ENCODE measurements around the gene ABTB2.

ABTB2 gene

DNA sequence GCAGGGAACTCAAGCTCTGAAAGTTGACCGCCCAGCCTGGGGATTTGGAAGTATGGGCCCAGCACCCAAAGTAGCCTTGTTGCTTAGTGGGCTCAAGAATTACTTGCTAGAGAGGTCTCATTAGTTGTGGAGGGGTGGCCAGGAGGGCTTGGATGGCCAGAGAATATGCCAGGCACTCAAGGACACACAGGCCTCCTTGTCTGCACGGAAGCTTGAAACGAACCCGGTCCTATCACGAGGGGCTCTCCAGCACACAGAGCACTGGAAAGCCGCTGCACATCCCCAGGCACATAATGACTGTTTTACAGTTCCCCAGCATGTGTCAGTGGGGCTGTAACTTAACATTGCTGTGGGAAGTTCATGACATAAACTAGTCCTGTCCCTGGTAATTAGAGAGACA is 196.4 kb downstream of the ABTB2 start:
- DNase-seq, result no peak

DNA sequence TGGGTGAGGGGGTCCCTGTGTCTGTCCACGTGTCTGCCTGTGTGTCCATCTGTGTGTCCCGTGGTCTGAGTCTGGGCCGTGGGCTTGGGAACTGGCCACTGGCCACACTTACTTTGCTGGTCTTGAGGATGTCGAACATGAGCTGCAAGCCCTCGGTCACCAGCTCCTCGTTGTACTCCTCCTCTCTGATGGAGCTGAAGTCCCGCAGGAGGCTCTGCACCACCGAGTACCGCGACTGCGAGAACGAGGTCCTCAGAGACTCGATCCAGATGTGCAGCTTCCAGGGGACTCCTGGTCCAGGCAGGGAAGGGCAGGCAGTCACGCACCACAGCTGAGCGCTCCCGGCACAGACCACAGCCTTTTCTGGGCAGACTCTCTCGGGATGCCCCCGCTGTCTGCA is 197.0 kb downstream of the ABTB2 start:
- DNase-seq, result no peak

GRCh38 chr11:34160049-34160721 is 197.6 kb downstream of the ABTB2 start:
- DNase-seq, result no peak

DNA sequence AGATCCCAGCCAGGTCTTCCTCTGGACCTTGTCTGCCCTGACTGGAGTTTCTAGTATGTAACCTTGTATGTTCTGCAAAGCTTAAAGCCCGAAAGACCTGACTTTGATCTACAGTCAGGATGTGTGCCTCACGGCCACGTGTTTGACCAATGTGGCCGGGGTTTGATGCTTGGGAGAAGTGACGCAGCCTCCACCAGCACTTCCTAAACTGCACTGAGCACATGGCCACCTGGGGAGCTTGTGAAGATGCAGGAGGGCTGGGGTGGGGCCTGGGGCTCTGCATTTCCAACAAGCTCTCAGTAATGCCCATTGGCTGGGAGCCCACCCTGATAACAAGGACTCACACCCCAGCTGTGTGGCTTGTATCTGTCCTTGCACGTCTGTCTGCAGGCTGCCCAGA is 199.1 kb downstream of the ABTB2 start:
- peak; percentile 18 to 19 for DNase-seq

GRCh38 chr11:34157163-34157562 is 200.6 kb downstream of the ABTB2 start:
- DNase-seq, result no peak

- DNase-seq, result no peak
These were observed 202.1 kb downstream of the ABTB2 start for GRCh38 chr11:34155757-34156062.

- DNase-seq, result no peak
These were observed 202.6 kb downstream of the ABTB2 start for GRCh38 chr11:34155057-34155756.

DNA sequence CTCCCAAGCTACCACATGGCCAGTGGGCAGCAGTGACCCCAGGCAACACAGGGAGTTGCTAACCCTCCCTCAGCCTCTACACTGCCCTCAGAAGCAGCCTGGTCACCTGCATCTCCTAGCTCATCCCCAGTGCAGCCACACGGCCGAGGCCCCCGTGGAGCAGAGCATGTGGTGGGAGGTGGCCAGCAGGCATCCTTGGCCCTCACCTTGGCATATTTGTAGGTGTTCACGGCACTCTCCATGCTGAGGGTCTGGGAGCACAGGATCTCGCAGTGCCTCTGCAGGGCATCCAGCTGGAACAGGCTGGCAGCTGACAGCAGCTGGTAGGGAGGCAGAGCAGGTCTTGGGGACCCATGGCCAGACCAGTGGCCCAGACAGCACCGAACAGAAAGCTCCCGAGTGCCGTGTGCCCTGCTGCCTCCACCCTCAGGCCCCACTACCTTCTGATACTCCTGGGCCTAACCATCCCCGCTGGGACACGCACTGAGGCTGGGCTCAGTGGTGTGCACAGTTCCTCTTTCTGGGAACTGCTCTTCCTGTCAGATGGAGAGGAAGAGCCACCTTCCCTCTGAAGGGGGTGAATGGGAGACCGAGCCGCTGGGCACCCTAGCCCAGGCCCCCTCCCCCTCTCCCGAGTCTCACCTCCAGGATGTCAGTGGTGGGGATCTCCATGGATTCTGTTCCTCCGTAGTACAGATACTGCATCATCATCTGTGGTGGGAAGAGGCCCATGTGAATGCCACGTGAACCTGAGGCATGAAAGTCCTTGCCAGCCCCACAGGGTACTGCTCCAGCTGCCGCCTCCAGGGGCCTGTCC is 203.5 kb downstream of the ABTB2 start:
- no peak for DNase-seq

DNA sequence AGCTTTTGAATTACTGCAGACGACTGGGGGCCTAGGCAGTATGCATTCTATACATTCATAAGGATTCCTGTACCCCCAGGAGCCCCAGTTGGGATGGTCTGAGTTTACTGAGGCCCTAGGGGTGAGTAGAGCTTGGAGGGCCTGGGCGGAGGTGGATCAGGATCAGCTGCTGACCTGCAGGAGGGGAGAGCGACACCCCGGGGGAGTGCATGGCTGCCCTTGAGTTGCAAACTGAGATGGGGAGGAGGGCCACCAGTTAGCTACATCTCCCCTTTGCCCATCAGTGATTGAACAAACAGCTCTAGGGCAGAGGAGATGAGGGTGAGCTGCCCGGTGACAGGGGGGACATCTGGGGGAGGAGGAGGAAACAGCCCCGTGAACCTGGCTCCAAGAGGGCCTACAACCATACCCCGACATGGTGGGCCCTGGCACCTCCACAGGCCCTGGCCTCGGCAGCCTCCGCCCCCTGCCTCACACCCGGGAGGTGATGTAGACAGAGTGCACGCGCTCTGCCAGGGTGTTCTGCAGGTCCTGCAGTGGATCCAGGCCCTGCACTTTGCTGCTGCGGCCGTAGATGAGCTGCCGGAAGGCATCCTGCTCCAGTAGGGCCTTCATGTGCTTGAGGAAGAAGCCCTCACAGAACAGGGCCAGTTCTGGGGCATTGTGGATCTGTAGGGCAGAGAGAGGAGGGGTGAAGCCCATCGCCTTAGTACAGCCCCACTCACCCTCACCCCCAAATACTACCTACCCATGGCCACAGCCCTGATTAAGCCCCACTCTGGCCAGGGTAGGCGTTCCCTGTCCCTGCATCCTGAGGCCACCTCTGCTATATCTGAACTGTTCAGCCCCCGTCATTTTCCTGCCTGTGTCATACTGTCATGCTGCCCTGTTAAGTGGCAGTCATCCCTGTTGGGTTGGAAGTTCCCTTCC is 205.6 kb downstream of the ABTB2 start:
- DNase-seq, result no peak

- no peak for DNase-seq
These were observed 206.6 kb downstream of the ABTB2 start for GRCh38 chr11:34151166-34151565.

DNA sequence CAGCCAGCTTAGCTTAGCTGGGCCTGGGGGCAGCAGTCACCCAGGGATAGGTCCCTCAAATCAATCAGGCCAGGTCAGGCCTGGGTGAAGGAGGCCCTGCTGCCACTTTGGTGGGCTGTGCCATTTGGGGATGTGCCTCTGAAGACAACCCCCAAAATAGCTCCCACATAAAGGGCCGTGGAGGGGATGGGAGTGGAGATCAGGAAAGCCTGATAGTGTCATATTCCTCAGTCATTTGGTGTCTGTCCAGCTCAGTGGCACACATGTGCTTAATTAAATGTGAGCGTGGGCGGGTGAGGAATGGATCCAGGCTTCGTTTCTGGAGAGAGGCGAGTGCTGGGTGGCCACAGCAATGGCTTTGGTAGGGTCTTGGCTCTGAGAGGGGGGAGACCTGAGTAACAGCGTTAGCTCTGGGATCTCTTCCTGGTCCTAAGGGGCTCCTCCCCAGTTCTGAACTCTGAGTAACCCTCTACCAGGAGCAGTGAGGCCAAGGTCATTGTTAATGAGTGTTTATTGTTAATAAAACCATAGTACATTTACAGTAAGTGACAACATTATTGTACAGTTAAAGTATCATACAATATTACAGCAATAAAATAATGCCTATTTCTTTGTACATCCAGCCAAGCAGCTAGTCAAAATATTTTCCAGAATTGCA is 207.2 kb downstream of the ABTB2 start:
- no peak for DNase-seq

GRCh38 chr11:34149786-34150185 is 208.0 kb downstream of the ABTB2 start:
- no peak for DNase-seq

GRCh38 chr11:34149274-34149673 is 208.5 kb downstream of the ABTB2 start:
- DNase-seq, result no peak

- DNase-seq, result no peak
These were observed 209.2 kb downstream of the ABTB2 start for GRCh38 chr11:34148504-34149165.

GRCh38 chr11:34147581-34147980 is 210.2 kb downstream of the ABTB2 start:
- no peak for DNase-seq

DNA sequence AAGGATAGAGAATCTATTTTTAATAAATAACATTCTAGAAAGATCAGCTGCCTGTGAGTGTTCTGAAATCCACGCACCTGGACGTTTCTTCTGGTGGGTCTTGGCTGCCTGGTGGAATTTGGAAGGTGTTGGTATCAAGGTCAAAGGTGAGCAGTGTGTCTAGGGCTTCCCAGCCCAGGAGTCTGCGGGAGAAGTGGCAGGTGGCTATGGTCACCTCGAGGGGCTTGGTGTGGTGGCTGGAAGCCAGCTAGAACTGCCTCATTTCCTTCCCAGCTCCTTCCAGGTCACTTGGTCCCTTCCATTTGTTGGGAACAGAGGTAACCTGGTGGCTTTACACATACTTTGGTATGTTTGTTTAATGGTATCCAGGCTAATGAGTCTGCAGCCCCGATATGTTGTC is 210.9 kb downstream of the ABTB2 start:
- DNase-seq, result no peak

- no peak for DNase-seq
These were observed 211.4 kb downstream of the ABTB2 start for GRCh38 chr11:34146411-34146810.

DNA sequence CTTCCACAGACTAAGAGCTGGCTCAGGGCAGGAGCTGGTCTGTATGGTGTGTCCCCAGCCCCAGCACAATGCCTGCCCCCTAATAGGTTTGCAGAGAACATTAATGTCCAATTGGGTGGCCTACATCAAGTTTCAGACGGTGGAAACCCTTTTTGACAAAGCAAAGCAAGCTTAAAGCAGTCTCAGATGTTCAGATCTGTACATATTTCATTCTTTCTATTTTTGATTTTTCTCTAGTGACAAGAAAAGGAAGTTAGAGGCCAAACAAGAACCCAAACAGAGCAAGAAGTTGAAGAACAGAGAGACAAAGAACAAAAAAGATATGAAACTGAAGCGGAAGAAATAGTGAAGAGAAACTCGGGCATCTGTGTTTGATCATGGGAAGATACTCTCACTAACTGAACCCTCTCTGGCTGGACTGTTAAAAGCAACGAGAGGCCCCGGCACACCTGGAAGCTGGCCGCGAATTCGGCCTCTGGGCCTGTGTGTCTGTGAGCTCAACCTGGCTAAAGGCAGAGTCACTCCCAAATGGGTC is 211.9 kb downstream of the ABTB2 start:
- no peak for DNase-seq

- DNase-seq, result no peak
These were observed 212.7 kb downstream of the ABTB2 start for GRCh38 chr11:34145073-34145472.

GRCh38 chr11:34143048-34143447 is 214.8 kb downstream of the ABTB2 start:
- no peak for DNase-seq

DNA sequence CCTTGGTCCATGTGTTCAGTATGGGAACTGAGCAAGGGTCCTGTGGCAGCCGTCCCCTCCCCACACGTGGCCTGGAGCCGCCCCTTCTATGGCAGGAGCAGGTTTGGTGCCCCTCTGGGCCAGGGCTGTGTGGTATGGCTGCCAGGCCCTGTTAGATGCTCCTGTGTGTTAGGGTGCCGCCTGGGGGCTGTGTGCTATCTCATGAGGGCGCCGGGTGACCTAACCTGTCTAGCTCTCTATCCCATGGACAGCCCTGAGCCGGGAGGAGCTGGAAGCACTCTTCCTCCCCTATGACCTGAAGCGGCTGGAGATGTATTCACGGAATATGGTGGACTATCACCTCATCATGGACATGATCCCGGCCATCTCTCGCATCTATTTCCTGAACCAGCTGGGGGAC is 217.7 kb downstream of the ABTB2 start:
- DNase-seq, result no peak

DNA sequence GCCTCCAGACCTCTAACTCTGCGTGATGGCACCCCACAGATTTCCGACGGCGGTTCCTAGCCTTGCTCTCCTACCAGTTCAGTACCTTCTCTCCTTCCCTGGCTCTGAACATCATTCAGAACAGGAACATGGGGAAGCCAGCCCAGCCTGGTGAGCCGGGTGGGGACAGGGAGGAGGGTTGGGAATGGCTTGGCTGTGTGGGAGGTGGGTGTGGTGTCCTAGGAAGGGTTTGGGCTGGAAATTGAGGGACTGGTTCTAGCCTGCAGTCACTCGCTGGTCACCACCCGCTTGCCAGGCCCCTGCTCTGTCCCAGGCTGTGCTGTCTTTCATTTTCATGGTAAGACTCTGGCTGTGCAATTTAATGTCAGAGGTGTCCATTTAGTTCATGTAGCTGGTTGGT is 218.5 kb downstream of the ABTB2 start:
- DNase-seq, result no peak
